DMS 273 (cell line): Measurements from ENCODE around the gene IFITM1.
"Not testable (repeated sequence)": the region's sequence is repeated elsewhere in the genome, so short reads cannot be mapped to it uniquely, and the experiment has no call there.

Experiments used
- DNase-seq: peaks from one replicate; lab custom pipeline; 2025; ENCODE audit not compliant: unreplicated experiment; lab: John Stamatoyannopoulos, UW

The IFITM1 gene

GRCh38 chr11:325796-326591, 12.2 kb downstream of the IFITM1 start:
- no peak for DNase-seq

GRCh38 chr11:326592-326841, 12.7 kb downstream of the IFITM1 start:
- DNase-seq, result no peak

- no peak for DNase-seq
These were observed 13.2 kb downstream of the IFITM1 start for GRCh38 chr11:326842-327580.

- DNase-seq, result no peak
These were observed 13.7 kb downstream of the IFITM1 start for GRCh38 chr11:327581-327923.

GRCh38 chr11:328012-328411, 14.2 kb downstream of the IFITM1 start:
- DNase-seq, result no peak

GRCh38 chr11:328516-329100, 14.8 kb downstream of the IFITM1 start:
- DNase-seq, result not testable (repeated sequence)

- no peak for DNase-seq
These were observed 16.0 kb downstream of the IFITM1 start for GRCh38 chr11:329886-330253.

GRCh38 chr11:330307-330693, 16.5 kb downstream of the IFITM1 start:
- no peak for DNase-seq

- no peak for DNase-seq
These were observed 17.0 kb downstream of the IFITM1 start for GRCh38 chr11:330694-331357.

GRCh38 chr11:331358-332060, 17.7 kb downstream of the IFITM1 start:
- DNase-seq, result no peak

GRCh38 chr11:332651-333480, 19.0 kb downstream of the IFITM1 start:
- DNase-seq, result no peak

GRCh38 chr11:333616-334263, 19.9 kb downstream of the IFITM1 start:
- not testable (repeated sequence) for DNase-seq

GRCh38 chr11:334264-334994, 20.6 kb downstream of the IFITM1 start:
- no peak for DNase-seq

- no peak for DNase-seq
These were observed 22.2 kb downstream of the IFITM1 start for GRCh38 chr11:335779-336658.

GRCh38 chr11:336659-337198, 22.9 kb downstream of the IFITM1 start:
- DNase-seq, result no peak

GRCh38 chr11:337711-338110, 23.9 kb downstream of the IFITM1 start:
- DNase-seq, result no peak

GRCh38 chr11:339963-340362, 26.1 kb downstream of the IFITM1 start:
- no peak for DNase-seq
